CD4-positive, CD25-positive, alpha-beta regulatory T cell (primary cell): Measurements from ENCODE around the gene CELSR1. TPM values are rescaled to one million over a fixed set of nuclear protein-coding genes. Genes with fewer than 3 reads are reported as not detected.

Source experiments
- ATAC-seq, 2 donors: fragments of 150-1000 bp; cut with Tn5 transposase; one replicate each; pipeline ENCODE4 v1.10.0; 2021; ENCODE audit warnings: low read depth in 2 of 2, moderate number of reproducible peaks in 2 of 2, moderate library complexity in 1 of 2
- DNase-seq, 3 donors: peaks; one replicate each; pipeline versions ENCODE4 v3.0.0 to v3.0.0-alpha.2; 2012 to 2022; ENCODE audit warnings: mixed read lengths in 1 of 3
- H3K27ac ChIP-seq: one replicate; pipeline ENCODE4 v1.7.0; 2013; ENCODE audit warnings: mild to moderate bottlenecking, low read length; ENCODE audit not compliant: insufficient read depth, poor library complexity, severe bottlenecking
- H3K27me3 ChIP-seq: one replicate; pipeline ENCODE4 v1.7.0; 2013; ENCODE audit warnings: low read length; ENCODE audit not compliant: control insufficient read depth, insufficient read depth
- H3K36me3 ChIP-seq: one replicate; pipeline ENCODE4 v1.7.0; 2013; ENCODE audit warnings: mild to moderate bottlenecking, low read length, moderate library complexity; ENCODE audit not compliant: control insufficient read depth, insufficient read depth
- H3K4me1 ChIP-seq: 2 replicates; pipeline ENCODE4 v1.7.0; 2013; ENCODE audit warnings: mild to moderate bottlenecking, low read length; ENCODE audit not compliant: insufficient read depth, control insufficient read depth, poor library complexity, severe bottlenecking
- H3K4me3 ChIP-seq: one replicate; pipeline ENCODE4 v1.7.0; 2013; ENCODE audit warnings: low read depth, mild to moderate bottlenecking, low read length, moderate library complexity
- H3K9me3 ChIP-seq, 2 experiments: 1 replicate in 1 of 2; 2 replicates in 1 of 2; pipeline ENCODE4 v1.7.0; 2013; ENCODE audit warnings: low read length in 2 of 2, mild to moderate bottlenecking in 1 of 2, moderate library complexity in 1 of 2; ENCODE audit not compliant: control insufficient read depth in 2 of 2
- H3K27ac Mint-ChIP-seq, 3 donors: one replicate each; pipeline ENCODE4 v1.8.0; 2020 to 2022; ENCODE audit warnings: mild to moderate bottlenecking in 3 of 3, mixed read lengths in 3 of 3, moderate library complexity in 2 of 3
- H3K27me3 Mint-ChIP-seq: one replicate; pipeline ENCODE4 v1.8.0; 2022; ENCODE audit warnings: mild to moderate bottlenecking, mixed read lengths
- H3K36me3 Mint-ChIP-seq: one replicate; pipeline ENCODE4 v1.8.0; 2020; ENCODE audit warnings: mixed read lengths
- H3K4me1 Mint-ChIP-seq, 4 donors: one replicate each; pipeline ENCODE4 v1.8.0; 2020 to 2022; ENCODE audit warnings: mixed read lengths in 4 of 4, mild to moderate bottlenecking in 1 of 4
- H3K4me3 Mint-ChIP-seq, 4 donors: one replicate each; pipeline ENCODE4 v1.8.0; 2020 to 2022; ENCODE audit warnings: mild to moderate bottlenecking in 4 of 4, mixed read lengths in 4 of 4, moderate library complexity in 3 of 4
- H3K9me3 Mint-ChIP-seq, 7 donors: one replicate each; pipeline ENCODE4 v1.8.0; 2020 to 2022; ENCODE audit warnings: mixed read lengths in 7 of 7, mild to moderate bottlenecking in 3 of 7, moderate library complexity in 2 of 7
- polyA plus RNA-seq, 4 donors: library from polyadenylated mRNA; unstranded; fragments of 300-500 nt; fragmentation: Illumina TruSeq; gene quantifications; one replicate each; pipeline ENCODE4 v1.2.3, GENCODE V29; 2021
- total RNA-seq: library from RNA; stranded (reverse); gene quantifications from one replicate; pipeline ENCODE4 v1.2.3, GENCODE V29; 2022

CELSR1 gene
- total and polyA plus RNA-seq, 5 donors from 2014 or later: 0.10 to 1.4 (median 0.45) TPM; not detected in 1

GRCh38 chr22:46442217-46442853 is 95.1 kb downstream of the CELSR1 start:
- no peaks in the 10 kb centered on the region for H3K27me3 ChIP-seq
- H3K27ac Mint-ChIP-seq: no peak overlapping the region
- ATAC-seq (no peak), DNase-seq (no peak)
- no peaks in the 10 kb centered on the region for H3K4me1 ChIP-seq
- no peak overlapping the region for H3K27ac ChIP-seq
- H3K36me3 Mint-ChIP-seq: no peaks in the 10 kb centered on the region
- H3K9me3 Mint-ChIP-seq: peaks cover 0 to 2% (median 0%) of the 10 kb centered on the region in 7 donors
- no peaks in the 10 kb centered on the region for H3K9me3 ChIP-seq
- no peaks in the 10 kb centered on the region for H3K36me3 ChIP-seq
- no peak overlapping the region for H3K4me3 Mint-ChIP-seq
- peaks cover 5% of the 10 kb centered on the region for H3K27me3 Mint-ChIP-seq
- no peaks in the 10 kb centered on the region for H3K4me1 Mint-ChIP-seq
- no peak overlapping the region for H3K4me3 ChIP-seq

- Mint-ChIP-seq H3K4me1 (no peaks in the 10 kb centered on the region), H3K27ac (no peak overlapping the region), H3K9me3 (peaks cover 0 to 2% (median 0%) of the 10 kb centered on the region in 7 donors), H3K4me3 (no peak overlapping the region), H3K36me3 (no peaks in the 10 kb centered on the region), H3K27me3 (peaks cover 5% of the 10 kb centered on the region)
- H3K27me3 ChIP-seq: no peaks in the 10 kb centered on the region
- no peaks in the 10 kb centered on the region for H3K36me3 ChIP-seq
- H3K4me1 ChIP-seq: no peaks in the 10 kb centered on the region
- no peaks in the 10 kb centered on the region for H3K9me3 ChIP-seq
- no peak overlapping the region for H3K4me3 ChIP-seq
- DNase-seq (no peak), ATAC-seq (no peak)
- no peak overlapping the region for H3K27ac ChIP-seq
Measured at GRCh38 chr22:46439576-46440465, 97.6 kb downstream of the CELSR1 start.

- no peak overlapping the region for H3K27ac ChIP-seq
- no peak overlapping the region for H3K4me3 ChIP-seq
- H3K36me3 ChIP-seq: no peaks in the 10 kb centered on the region
- peaks cover 0 to 2% (median 0%) of the 10 kb centered on the region in 7 donors for H3K9me3 Mint-ChIP-seq
- H3K4me3 Mint-ChIP-seq: no peak overlapping the region
- peaks cover 5% of the 10 kb centered on the region for H3K27me3 Mint-ChIP-seq
- no peaks in the 10 kb centered on the region for H3K4me1 ChIP-seq
- H3K9me3 ChIP-seq: no peaks in the 10 kb centered on the region
- H3K4me1 Mint-ChIP-seq: no peaks in the 10 kb centered on the region
- ATAC-seq (no peak), DNase-seq (no peak)
- H3K36me3 Mint-ChIP-seq: no peaks in the 10 kb centered on the region
- no peak overlapping the region for H3K27ac Mint-ChIP-seq
- H3K27me3 ChIP-seq: no peaks in the 10 kb centered on the region
Measured at GRCh38 chr22:46439111-46439510, 98.3 kb downstream of the CELSR1 start.

- peaks cover 5% of the 10 kb centered on the region for H3K27me3 Mint-ChIP-seq
- peaks cover under 1% of the 10 kb centered on the region for H3K4me1 ChIP-seq
- no peak overlapping the region for H3K27ac Mint-ChIP-seq
- no peaks in the 10 kb centered on the region for H3K27me3 ChIP-seq
- H3K4me1 Mint-ChIP-seq: peaks cover 0 to 5% (median 0%) of the 10 kb centered on the region in 4 donors
- no peaks in the 10 kb centered on the region for H3K36me3 ChIP-seq
- H3K9me3 ChIP-seq: no peaks in the 10 kb centered on the region
- H3K27ac ChIP-seq: no peak overlapping the region
- no peak overlapping the region for H3K4me3 Mint-ChIP-seq
- H3K36me3 Mint-ChIP-seq: no peaks in the 10 kb centered on the region
- H3K4me3 ChIP-seq: no peak overlapping the region
- DNase-seq (no peak), ATAC-seq (no peak)
- H3K9me3 Mint-ChIP-seq: peaks cover 0 to 2% (median 0%) of the 10 kb centered on the region in 7 donors
Measured at GRCh38 chr22:46437671-46438440, 99.6 kb downstream of the CELSR1 start.

GRCh38 chr22:46436595-46437175 is 100.7 kb downstream of the CELSR1 start:
- peaks cover 11% of the 10 kb centered on the region for H3K4me1 ChIP-seq
- H3K27me3 Mint-ChIP-seq: peaks cover 5% of the 10 kb centered on the region
- no peaks in the 10 kb centered on the region for H3K27me3 ChIP-seq
- H3K36me3 ChIP-seq: no peaks in the 10 kb centered on the region
- H3K27ac ChIP-seq: no peak overlapping the region
- H3K4me3 Mint-ChIP-seq: peak overlapping the region in 1 of 4 donors; percentile 81
- H3K9me3 ChIP-seq: no peaks in the 10 kb centered on the region
- ATAC-seq: no peak
- peaks cover 4 to 15% (median 6%) of the 10 kb centered on the region in 4 donors for H3K4me1 Mint-ChIP-seq
- no peak overlapping the region for H3K4me3 ChIP-seq
- DNase-seq: no peak
- peaks cover 0 to 2% (median 0%) of the 10 kb centered on the region in 7 donors for H3K9me3 Mint-ChIP-seq
- H3K27ac Mint-ChIP-seq: peak overlapping the region in 1 of 3 donors; percentile 69
- peaks cover 3% of the 10 kb centered on the region for H3K36me3 Mint-ChIP-seq

DNA sequence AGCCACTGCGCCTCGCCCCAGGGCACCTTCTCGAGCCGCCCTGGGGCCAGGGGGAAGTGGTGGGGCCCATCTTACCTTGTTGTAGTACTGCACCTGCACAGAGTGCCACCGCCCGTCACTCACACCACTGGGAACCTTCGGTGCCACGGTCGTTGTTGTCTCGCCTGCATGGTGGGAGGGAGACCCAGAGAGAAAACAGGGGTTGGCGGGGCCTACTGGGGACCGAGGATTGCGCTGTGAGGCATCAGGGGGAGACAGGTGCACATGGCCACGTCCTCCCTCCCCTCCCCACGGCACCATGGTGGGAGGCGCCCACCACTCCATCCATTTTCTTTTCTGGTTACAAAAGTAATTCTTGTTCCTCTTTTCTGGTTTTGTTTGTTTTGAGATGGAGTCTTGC is 104.1 kb downstream of the CELSR1 start:
- no peaks in the 10 kb centered on the region for H3K27me3 ChIP-seq
- DNase-seq: no peak
- Mint-ChIP-seq H3K4me3 (peak overlapping the region in 3 of 4 donors; percentile 48 to 91 (median 60)), H3K4me1 (peaks cover 4 to 21% (median 6%) of the 10 kb centered on the region in 4 donors), H3K27ac (peak overlapping the region; percentile 50 to 99 (median 52)), H3K36me3 (peaks cover 3% of the 10 kb centered on the region), H3K9me3 (peaks cover 0 to 2% (median 0%) of the 10 kb centered on the region in 7 donors), H3K27me3 (no peaks in the 10 kb centered on the region)
- H3K4me3 ChIP-seq: no peak overlapping the region
- no peaks in the 10 kb centered on the region for H3K9me3 ChIP-seq
- H3K27ac ChIP-seq: no peak overlapping the region
- H3K4me1 ChIP-seq: peaks cover 11% of the 10 kb centered on the region
- H3K36me3 ChIP-seq: no peaks in the 10 kb centered on the region
- ATAC-seq: no peak
